HG02981 (cell line): ENCODE results near the gene POU2F1.

Experiments used
- ATAC-seq: cut with Tn5 transposase; IDR thresholded peaks from one replicate; pipeline ENCODE4 v1.9.1; 2021; ENCODE audit warnings: mild to moderate bottlenecking, moderate library complexity; ENCODE audit not compliant: unreplicated experiment

The POU2F1 gene

GRCh38 chr1:167439301-167439988 is 218.8 kb downstream of the POU2F1 start:
- ATAC-seq, result no peak

GRCh38 chr1:167440345-167440744 is 219.7 kb downstream of the POU2F1 start:
- ATAC-seq, result no peak

DNA sequence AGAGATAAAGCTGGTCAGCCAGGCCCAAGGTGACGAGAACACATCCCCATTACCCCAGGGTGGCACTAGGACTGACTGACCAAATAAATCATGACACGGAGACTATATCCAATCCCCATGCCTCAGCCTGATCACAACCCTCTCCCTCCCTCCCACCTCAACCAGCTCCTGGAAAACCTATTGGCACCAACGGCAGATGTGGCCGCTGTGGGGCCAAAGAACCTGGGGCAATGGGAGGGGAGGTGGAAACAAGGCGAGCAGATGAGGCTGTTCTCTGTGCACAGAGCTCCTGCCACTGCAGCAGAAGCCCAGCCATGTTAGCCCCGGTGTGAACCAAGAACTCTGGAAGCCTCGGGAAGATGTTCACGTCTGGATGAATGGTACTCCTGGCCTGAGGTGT is 220.1 kb downstream of the POU2F1 start:
- ATAC-seq, result no peak

DNA sequence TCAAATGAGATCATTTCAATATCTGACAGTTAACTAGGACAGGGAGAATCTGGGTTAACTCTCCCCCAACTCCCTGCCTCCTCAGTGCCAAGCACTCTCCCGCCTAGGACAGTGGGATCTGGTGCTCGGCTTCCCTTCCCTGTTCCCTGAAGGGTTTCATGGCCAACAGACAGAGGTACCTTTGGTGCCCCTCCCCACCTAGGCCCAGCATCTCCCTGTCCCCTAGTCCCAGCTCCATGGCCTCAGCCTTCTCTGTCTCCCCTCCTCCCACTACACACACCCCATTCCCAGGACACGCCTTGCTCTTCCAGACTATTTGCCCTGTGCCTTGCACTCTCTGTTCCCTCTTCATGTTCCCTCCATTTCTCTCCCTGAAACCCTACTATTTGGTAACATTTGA is 220.5 kb downstream of the POU2F1 start:
- ATAC-seq, result no peak

GRCh38 chr1:167442142-167442848 is 221.6 kb downstream of the POU2F1 start:
- peak; percentile 92 for ATAC-seq

DNA sequence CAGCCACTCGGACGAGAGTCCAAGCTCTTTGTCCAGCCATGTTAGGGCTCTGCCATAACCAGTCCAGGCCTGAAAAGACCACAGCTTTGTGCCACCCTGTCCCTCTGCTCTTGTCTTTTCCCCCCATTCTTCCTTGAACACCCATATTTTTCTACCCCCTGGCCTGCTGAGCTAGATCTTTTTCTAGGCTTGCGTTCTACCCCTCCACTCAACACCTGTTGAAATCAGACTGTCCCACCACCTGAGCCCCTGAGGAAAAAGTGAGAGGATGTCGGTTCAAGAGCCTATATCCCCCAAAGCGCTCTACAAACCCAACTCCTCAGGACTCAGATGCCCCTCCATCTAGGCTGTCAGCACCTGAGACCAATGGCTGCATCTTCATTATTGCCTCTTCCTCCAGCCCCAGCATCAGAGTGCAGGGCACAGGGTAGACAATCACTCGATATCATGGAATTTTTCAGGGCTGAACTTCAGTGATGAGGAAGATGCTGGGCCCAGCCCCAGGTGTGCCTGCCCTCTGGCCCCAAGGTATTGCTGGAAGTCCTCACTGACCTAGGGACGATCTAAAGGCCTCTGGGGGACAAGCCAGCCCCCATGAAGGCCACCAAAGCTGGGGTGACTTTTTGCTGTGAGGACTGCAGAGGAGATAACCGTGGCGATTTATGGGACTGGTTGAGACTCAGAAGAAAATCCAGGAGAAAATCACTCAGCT is 222.3 kb downstream of the POU2F1 start:
- no peak for ATAC-seq

GRCh38 chr1:167443757-167444156 is 223.1 kb downstream of the POU2F1 start:
- no peak for ATAC-seq

- ATAC-seq, result no peak
These were observed 226.3 kb downstream of the POU2F1 start for GRCh38 chr1:167446966-167447365.

DNA sequence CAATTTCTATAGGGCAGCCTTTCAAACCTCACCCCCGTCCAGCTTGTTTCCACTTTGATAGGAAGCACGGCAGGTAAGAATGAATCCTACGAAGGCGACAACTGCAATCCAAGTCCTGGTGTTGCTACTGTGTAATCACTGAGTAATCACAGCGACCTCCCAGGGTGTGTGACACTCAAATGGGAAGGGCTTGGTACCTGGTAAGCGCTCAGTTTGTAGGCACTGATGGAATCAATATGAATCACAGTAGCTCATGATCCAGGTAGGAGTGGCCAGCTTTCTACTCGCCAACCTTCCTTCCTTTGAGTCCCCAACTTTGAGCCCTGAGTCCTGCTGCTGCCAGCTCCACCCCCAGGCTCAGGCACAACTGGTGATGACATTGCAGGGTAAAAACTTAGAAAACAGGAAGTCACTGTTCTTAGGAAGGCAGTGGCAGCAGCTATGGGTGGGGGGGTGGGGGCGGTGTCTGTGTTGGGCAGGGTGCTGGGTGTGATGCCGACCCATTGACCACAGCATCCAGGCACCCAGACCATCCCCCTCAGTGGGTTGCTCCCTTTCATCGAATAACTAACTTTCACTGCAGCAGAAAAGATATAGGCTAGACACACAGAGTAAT is 226.9 kb downstream of the POU2F1 start:
- peak; percentile 70 for ATAC-seq

DNA sequence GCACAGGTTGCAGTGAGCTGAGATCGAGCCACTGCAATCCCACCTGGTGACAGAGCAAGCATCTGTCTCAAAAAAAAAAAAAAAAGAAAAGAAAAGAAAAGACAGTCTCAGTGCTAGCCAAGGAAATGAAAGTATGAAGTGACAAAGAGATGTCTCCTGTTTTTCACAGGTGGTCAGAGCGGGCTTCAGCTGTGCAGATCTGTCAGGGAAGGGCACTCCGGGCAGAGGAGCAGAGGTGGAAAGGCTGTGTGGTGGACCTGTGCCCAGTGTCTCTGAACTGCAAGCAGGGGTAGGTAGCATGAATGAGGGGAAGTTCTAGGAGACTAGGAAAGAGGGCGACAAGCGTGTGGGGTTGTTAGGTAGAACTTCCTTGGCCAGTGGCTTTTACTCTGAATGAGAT is 230.2 kb downstream of the POU2F1 start:
- ATAC-seq, result no peak

DNA sequence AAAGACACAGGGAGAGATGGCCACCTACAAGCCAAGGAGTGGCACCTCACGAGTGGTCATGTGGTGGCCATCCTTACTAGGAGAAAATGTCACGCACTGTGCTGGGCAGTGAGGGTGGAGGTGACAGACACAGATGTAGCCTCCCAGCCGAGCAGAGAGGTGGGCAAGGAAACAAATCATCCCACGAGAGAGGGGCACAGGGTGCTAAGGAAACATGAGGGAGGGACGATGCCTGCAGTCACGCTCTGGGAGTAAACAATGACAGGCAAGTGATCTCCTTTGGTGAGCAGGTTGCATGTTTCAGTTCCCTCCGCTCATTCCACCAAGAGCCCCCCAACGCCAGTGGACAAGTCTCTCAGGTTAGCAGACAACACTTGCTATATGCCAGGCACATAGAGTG is 231.8 kb downstream of the POU2F1 start:
- ATAC-seq, result no peak

GRCh38 chr1:167453123-167453522 is 232.4 kb downstream of the POU2F1 start:
- no peak for ATAC-seq

- peak; percentile 12 for ATAC-seq
These were observed 233.7 kb downstream of the POU2F1 start for GRCh38 chr1:167454304-167454893.

DNA sequence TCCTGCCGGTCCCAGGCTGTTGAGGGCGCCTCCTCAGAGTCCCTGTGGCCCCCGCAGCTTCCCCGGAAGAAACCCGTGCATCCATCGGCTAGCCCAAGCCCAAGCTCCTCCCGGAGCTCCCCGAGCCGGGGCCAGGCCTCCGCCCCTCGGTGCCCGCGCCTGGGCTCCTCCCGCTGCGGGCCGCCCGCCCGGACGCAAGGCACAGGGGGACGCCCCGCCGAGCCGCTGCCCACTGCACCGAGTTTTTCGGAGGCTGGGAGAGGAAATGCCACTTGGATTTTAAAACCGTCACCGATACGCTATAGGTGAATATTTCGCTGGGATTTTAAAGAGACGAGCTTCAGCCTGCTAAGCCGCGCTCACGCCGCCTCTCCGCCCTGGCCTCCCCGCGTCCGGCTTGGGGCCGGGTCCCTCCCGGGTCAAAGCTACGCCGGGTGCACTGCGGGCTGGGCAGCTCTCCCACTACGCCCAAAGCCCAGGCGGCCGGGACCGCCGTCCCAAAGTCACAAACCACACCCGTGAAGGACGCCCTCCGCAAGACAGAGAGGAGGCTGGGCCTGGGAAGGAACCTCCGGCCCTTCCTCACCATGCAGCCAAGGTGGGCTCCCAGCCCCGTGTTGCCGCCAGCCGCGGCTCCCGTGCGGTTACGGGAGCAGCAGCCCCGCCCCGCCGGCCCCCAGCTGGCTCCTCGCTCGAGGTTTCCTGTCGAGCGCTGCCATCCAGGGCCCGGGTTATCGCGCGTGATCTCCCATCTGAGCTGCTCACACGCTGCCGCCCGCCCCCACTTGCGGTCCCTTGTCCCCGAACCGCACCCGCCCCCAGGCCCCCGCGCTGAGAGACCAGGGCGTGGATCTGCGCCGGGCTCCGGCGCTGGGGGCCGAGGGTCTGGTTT is 234.5 kb downstream of the POU2F1 start:
- ATAC-seq, result peak; percentile 52

DNA sequence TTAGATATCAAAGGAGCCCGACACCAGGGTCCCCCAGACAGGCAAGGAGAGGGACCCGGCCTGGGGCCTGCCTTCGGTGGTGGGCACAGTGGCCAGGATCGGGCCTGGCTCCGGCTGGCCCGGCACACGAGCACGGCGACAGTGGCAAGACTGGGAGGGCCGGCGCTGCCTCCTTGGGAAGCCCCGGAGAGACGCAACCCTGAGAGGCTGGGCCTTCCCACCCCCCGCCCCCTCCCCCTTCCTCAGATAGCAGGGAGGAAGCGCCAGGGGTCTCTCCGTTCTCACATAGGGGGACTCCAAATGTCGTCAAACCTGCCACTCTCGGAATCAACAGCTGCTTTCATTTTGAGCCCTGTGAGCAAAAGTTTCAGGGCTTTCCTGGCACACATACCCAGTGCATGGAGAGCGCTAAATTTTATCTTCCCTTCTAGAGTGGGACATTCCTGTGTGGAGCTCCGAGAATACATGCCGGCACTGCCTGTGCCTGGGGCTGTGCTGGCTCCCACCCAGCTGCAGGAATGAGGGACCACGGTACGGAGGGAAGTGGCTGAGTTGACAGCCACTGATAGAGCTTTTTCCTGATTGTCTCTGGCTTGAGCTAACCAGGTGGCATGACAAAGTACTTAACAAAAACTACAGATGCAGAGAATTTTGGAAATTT is 235.2 kb downstream of the POU2F1 start:
- ATAC-seq, result peak; percentile 30

GRCh38 chr1:167456524-167456923 is 235.8 kb downstream of the POU2F1 start:
- ATAC-seq, result no peak

- no peak for ATAC-seq
These were observed 236.2 kb downstream of the POU2F1 start for GRCh38 chr1:167456926-167457325.

DNA sequence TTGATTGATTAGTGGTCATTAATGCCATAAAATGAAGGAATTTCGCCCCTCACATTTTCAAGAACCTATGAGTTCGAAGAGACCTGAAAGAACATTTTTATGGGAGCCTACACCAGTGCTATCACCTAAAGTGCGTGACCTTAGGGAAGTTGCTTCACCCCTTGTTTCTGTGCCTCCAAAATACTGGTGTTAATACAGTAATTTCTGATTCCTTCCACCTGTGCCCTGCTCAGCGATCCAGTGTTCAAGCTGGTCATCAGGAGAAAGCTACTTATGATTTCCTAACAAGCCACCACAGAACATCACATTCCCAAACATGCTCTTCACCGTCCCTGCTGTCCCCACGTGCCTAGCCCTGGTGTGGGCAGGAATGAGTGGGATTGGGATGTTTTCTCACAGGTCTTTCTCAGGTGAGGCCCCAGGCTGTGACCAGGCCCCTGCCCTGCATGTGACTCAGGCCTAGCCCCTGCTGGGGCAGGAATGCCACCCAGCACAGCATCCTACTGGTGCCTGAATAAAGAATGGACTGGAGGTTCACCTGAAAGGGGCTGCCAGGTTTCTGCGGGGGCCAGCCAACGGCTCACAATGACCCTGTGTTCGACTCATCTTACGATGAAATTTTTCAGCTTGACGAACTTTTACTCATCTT is 237.4 kb downstream of the POU2F1 start:
- ATAC-seq, result no peak

GRCh38 chr1:167460836-167461235 is 240.2 kb downstream of the POU2F1 start:
- no peak for ATAC-seq
